HEK293 (cell line): ENCODE data around the gene ARHGAP25.

ENCODE experiments used
- ZNF138 ChIP-seq: fragments of 450-650 bp; formaldehyde crosslinking; IDR thresholded peaks from 2 replicates; pipeline ENCODE4 v1.5.1; 2016; ENCODE audit warnings: missing biosample characterization, missing genetic modification characterization, borderline replicate concordance
- ZNF843 ChIP-seq: fragments of 450-650 bp; formaldehyde crosslinking; IDR thresholded peaks from 2 replicates; pipeline ENCODE4 v1.5.1; 2016; ENCODE audit warnings: missing biosample characterization, missing genetic modification characterization
- TF ChIP-seq, protein P1 (sequence below): fragments of 450-650 bp; formaldehyde crosslinking; IDR thresholded peaks from 2 replicates; pipeline ENCODE4 v1.5.1; 2016; ENCODE audit warnings: missing biosample characterization, missing genetic modification characterization

GRCh38 chr2:68861330-68861729 lies 126.7 kb downstream of the ARHGAP25 start:
- TF ChIP-seq, protein P1, sequence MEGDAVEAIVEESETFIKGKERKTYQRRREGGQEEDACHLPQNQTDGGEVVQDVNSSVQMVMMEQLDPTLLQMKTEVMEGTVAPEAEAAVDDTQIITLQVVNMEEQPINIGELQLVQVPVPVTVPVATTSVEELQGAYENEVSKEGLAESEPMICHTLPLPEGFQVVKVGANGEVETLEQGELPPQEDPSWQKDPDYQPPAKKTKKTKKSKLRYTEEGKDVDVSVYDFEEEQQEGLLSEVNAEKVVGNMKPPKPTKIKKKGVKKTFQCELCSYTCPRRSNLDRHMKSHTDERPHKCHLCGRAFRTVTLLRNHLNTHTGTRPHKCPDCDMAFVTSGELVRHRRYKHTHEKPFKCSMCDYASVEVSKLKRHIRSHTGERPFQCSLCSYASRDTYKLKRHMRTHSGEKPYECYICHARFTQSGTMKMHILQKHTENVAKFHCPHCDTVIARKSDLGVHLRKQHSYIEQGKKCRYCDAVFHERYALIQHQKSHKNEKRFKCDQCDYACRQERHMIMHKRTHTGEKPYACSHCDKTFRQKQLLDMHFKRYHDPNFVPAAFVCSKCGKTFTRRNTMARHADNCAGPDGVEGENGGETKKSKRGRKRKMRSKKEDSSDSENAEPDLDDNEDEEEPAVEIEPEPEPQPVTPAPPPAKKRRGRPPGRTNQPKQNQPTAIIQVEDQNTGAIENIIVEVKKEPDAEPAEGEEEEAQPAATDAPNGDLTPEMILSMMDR (tag by site-specific recombination) = no peak
- TF ChIP-seq ZNF138 = no peak
- no peak for TF ChIP-seq ZNF843
